PC-9 (cell line): ENCODE data around the gene TCF4. TPM values are rescaled to one million over a fixed set of nuclear protein-coding genes. Genes with fewer than 3 reads are reported as not detected.

Experiments used
- BruUV-seq: library from RNA; stranded (reverse); fragments of 400-500 nt; replicated peaks from 2 replicates; lab custom pipeline; 2021; lab: Mats Ljungman, UMichigan
- CTCF ChIA-PET: fragments of 300-600 bp; sonication (Branson Sonifier 250); formaldehyde crosslinking; loops from one replicate; lab custom pipeline; 2022; ENCODE audit warnings: antibody characterized with exemption; lab: Charles Lee
- POLR2A ChIA-PET: fragments of 300-600 bp; sonication (Branson Sonifier 250); formaldehyde crosslinking; loops from one replicate; lab custom pipeline; 2022; ENCODE audit warnings: antibody characterized with exemption; ENCODE audit not compliant: unreplicated experiment; lab: Charles Lee
- DNase-seq, 2 experiments: peaks; one replicate each; pipeline versions ENCODE4 v3.0.0 to v3.0.0-alpha.2; 2015 to 2022; ENCODE audit warnings: mixed read lengths in 1 of 2
- H2AFZ ChIP-seq: fragments of 200-600 bp; sonication (generic); 2 replicates; pipeline ENCODE4 v1.8.1; 2017; ENCODE audit warnings: antibody characterized with exemption
- H3F3A ChIP-seq: fragments of 200-600 bp; sonication (generic); 2 replicates; pipeline ENCODE4 v1.8.1; 2017; ENCODE audit warnings: antibody characterized with exemption, mild to moderate bottlenecking, low read depth; ENCODE audit not compliant: insufficient read depth
- H3K27ac ChIP-seq: fragments of 200-600 bp; sonication (generic); 2 replicates; pipeline ENCODE4 v1.6.1; 2016; ENCODE audit warnings: mixed run types
- H3K27me3 ChIP-seq: fragments of 200-600 bp; sonication (generic); 2 replicates; pipeline ENCODE4 v1.6.1; 2016; ENCODE audit warnings: low read depth, mixed run types; ENCODE audit not compliant: insufficient read depth
- H3K36me3 ChIP-seq: fragments of 200-600 bp; sonication (generic); 2 replicates; pipeline ENCODE4 v1.6.1; 2016; ENCODE audit warnings: low read depth, mixed run types
- H3K4me1 ChIP-seq: fragments of 200-600 bp; sonication (generic); replicated peaks from 2 replicates; pipeline ENCODE4 v1.6.1; 2016; ENCODE audit warnings: mixed run types; ENCODE audit not compliant: insufficient read depth
- H3K4me2 ChIP-seq: fragments of 200-600 bp; sonication (generic); 2 replicates; pipeline ENCODE4 v1.6.1; 2017; ENCODE audit warnings: mixed run types
- H3K4me3 ChIP-seq: fragments of 200-600 bp; sonication (generic); 2 replicates; pipeline ENCODE4 v1.6.1; 2016; ENCODE audit warnings: mixed run types
- H3K79me2 ChIP-seq: fragments of 200-600 bp; sonication (generic); 2 replicates; pipeline ENCODE4 v1.6.1; 2017; ENCODE audit warnings: low read depth, mixed run types
- H3K9me2 ChIP-seq: fragments of 200-600 bp; sonication (generic); 2 replicates; pipeline ENCODE4 v1.8.1; 2017; ENCODE audit warnings: mild to moderate bottlenecking; ENCODE audit not compliant: insufficient read depth
- H3K9me3 ChIP-seq: fragments of 200-600 bp; sonication (generic); 2 replicates; pipeline ENCODE4 v1.8.1; 2016; ENCODE audit warnings: low read depth; ENCODE audit not compliant: insufficient read depth
- H4K20me1 ChIP-seq: fragments of 200-600 bp; sonication (generic); 2 replicates; pipeline ENCODE4 v1.8.1; 2017; ENCODE audit not compliant: insufficient read depth
- EZH2 ChIP-seq: fragments of 200-600 bp; sonication (generic); IDR thresholded peaks from 2 replicates; pipeline ENCODE4 v1.8.0; 2017; ENCODE audit warnings: antibody characterized with exemption, low read depth
- intact Hi-C: fragments of 100-400 bp; cut with micrococcal nuclease; formaldehyde crosslinking; loops from one replicate; pipeline ENCODE4 v1.10.0; 2022; ENCODE audit not compliant: unreplicated experiment
- total RNA-seq: library from RNA; stranded (reverse); gene quantifications from 2 replicates; pipeline ENCODE4 v1.2.3, GENCODE V29; 2021
- TF ChIP-seq, protein P1 (sequence below): fragments of 200-600 bp; sonication (generic); conservative IDR thresholded peaks from 2 replicates; pipeline ENCODE4 v1.6.1; 2017; ENCODE audit warnings: mixed run types, antibody characterized with exemption, mild to moderate bottlenecking, moderate library complexity

TCF4 gene
- total RNA-seq, 1 experiment from 2014 or later = 0.74 TPM

GRCh38 chr18:55244546-55244945 is 343.4 kb downstream of the TCF4 start:
- no peaks in the 10 kb centered on the region for H3K79me2 ChIP-seq
- no peaks in the 10 kb centered on the region for H3F3A ChIP-seq
- intact Hi-C loops = no loop called here
- H3K9me2 ChIP-seq = no peaks in the 10 kb centered on the region
- no peak for DNase-seq
- H3K27me3 ChIP-seq = no peaks in the 10 kb centered on the region
- ChIA-PET POLR2A (no interaction called here), CTCF (no interaction called here)
- no peaks in the 10 kb centered on the region for H3K9me3 ChIP-seq
- no peaks in the 10 kb centered on the region for H4K20me1 ChIP-seq
- TF ChIP-seq EZH2 = no peak
- TF ChIP-seq, protein P1, sequence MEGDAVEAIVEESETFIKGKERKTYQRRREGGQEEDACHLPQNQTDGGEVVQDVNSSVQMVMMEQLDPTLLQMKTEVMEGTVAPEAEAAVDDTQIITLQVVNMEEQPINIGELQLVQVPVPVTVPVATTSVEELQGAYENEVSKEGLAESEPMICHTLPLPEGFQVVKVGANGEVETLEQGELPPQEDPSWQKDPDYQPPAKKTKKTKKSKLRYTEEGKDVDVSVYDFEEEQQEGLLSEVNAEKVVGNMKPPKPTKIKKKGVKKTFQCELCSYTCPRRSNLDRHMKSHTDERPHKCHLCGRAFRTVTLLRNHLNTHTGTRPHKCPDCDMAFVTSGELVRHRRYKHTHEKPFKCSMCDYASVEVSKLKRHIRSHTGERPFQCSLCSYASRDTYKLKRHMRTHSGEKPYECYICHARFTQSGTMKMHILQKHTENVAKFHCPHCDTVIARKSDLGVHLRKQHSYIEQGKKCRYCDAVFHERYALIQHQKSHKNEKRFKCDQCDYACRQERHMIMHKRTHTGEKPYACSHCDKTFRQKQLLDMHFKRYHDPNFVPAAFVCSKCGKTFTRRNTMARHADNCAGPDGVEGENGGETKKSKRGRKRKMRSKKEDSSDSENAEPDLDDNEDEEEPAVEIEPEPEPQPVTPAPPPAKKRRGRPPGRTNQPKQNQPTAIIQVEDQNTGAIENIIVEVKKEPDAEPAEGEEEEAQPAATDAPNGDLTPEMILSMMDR = no peak
- H3K4me3 ChIP-seq = no peak overlapping the region
- BruUV-seq = no TSS peak
- H3K4me2 ChIP-seq = no peak overlapping the region
- no peak overlapping the region for H3K27ac ChIP-seq
- H2AFZ ChIP-seq = no peak overlapping the region
- no peaks in the 10 kb centered on the region for H3K4me1 ChIP-seq
- no peaks in the 10 kb centered on the region for H3K36me3 ChIP-seq

DNA sequence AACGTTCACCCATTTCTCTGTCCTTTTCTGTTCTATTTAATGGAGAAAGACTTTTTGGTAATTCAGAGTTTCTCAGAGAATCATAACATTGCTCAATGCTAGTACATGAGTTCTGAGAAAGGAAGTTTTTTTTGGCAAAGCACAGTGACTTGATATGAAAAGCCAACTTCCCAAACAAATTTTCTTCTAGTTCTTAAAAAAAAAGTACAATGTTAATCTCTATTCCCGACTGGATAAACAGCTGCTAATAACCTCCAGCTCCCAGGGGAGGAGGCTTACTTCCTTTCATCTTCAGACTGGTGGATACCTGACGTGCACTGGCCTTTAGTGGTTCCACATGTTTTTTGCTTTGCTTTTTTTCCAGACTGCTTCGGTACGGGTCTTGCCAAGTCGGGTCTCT is 344.1 kb downstream of the TCF4 start:
- TF ChIP-seq EZH2 = no peak
- TF ChIP-seq, protein P1 = no peak
- DNase-seq = no peak
- Histone ChIP-seq H4K20me1 (no peaks in the 10 kb centered on the region), H3K4me3 (no peak overlapping the region), H3K27ac (no peak overlapping the region), H3F3A (no peaks in the 10 kb centered on the region), H3K4me2 (no peak overlapping the region), H3K9me3 (no peaks in the 10 kb centered on the region), H2AFZ (no peak overlapping the region), H3K4me1 (no peaks in the 10 kb centered on the region), H3K79me2 (no peaks in the 10 kb centered on the region), H3K9me2 (no peaks in the 10 kb centered on the region), H3K27me3 (no peaks in the 10 kb centered on the region), H3K36me3 (no peaks in the 10 kb centered on the region)
- no TSS peak for BruUV-seq
- ChIA-PET POLR2A (no interaction called here), CTCF (no interaction called here)
- intact Hi-C loops = no loop called here

DNA sequence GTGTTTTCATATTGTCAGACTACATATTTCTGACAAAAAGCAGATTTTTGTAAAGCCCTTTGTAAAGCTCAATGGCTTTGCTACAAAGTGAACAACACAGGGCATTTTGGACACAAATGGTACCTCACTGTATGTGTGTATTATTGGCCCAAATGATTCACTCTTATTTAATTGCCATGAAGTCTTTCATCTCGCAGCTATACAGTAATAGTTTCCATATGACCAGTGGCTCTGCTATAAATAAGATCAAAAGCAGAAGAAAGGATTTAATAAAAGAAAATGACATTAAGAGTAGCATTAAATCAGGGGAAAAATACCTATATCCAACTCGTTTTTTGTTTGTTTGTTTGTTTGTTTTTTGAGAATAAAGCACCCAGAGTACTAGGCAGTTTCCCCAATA is 344.7 kb downstream of the TCF4 start:
- no peak for DNase-seq
- no peak overlapping the region for H3K4me2 ChIP-seq

More for the DNA sequence above, 344.7 kb downstream of the TCF4 start:
- no peak overlapping the region for H2AFZ ChIP-seq
- ChIA-PET CTCF (no interaction called here), POLR2A (no interaction called here)
- TF ChIP-seq EZH2 = no peak
- TF ChIP-seq, protein P1 = no peak
- intact Hi-C loops = no loop called here
- no TSS peak for BruUV-seq
- H3K9me2 ChIP-seq = no peaks in the 10 kb centered on the region
- no peaks in the 10 kb centered on the region for H3K9me3 ChIP-seq
- H3K4me1 ChIP-seq = no peaks in the 10 kb centered on the region
- no peaks in the 10 kb centered on the region for H3K27me3 ChIP-seq
- no peak overlapping the region for H3K27ac ChIP-seq
- H3K36me3 ChIP-seq = no peaks in the 10 kb centered on the region
- no peaks in the 10 kb centered on the region for H4K20me1 ChIP-seq
- H3K79me2 ChIP-seq = no peaks in the 10 kb centered on the region
- H3K4me3 ChIP-seq = no peak overlapping the region
- H3F3A ChIP-seq = no peaks in the 10 kb centered on the region
